Activated CD8-positive, alpha-beta memory T cell treated with anti-CD3 and anti-CD28 coated beads for 1 hour (primary cell): ENCODE measurements around the gene DHCR24.

Experiments used
- DNase-seq, 2 donors: peaks; one replicate each; pipeline ENCODE4 v3.0.0-alpha.2; 2020; ENCODE audit warnings: low read depth in 1 of 2; ENCODE audit errors: extremely low read depth in 1 of 2

Gene DHCR24

GRCh38 chr1:54846716-54847284 is 40.2 kb downstream of the DHCR24 start:
- no peak for DNase-seq

DNA sequence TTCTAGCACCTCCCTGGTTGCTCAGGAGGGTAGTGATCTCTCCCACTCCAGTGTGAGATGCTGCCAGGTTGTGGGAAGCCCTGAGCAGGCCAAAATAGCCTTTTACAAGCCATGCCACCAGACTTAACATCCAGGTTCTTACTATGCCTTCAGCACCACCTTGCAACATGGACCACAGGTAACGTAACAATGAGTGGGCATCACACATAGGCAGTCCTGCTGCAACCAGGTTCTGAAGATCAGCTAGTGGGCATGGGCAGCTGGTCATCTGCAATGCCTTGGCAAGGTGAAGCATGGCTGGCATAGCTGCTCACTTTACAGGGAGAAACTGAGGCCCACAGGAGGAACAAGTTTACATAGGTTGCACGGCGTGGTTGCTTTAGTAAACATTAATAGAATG is 40.7 kb downstream of the DHCR24 start:
- no peak for DNase-seq

- DNase-seq: no peak
Measured at GRCh38 chr1:54845772-54846171, 41.2 kb downstream of the DHCR24 start.

DNA sequence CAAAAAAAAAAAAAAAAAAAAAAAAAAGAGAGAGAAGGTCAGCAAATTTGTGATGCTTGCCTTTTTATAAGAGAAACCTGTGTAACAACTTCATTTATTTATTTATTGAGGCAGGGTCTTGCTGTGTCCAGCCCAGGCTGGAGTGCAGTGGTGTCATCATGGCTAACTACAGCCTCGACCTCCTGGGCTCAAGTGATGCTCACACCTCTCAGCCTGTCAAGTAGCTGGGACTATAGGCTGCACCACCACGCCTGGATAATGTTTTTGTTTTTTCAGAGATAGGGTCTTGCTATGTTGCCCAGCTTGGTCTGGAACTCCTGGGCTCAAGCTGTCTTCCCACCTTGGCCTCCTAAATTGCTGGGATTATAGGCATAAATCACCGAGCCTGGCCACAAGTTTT is 42.4 kb downstream of the DHCR24 start:
- no peak for DNase-seq

DNA sequence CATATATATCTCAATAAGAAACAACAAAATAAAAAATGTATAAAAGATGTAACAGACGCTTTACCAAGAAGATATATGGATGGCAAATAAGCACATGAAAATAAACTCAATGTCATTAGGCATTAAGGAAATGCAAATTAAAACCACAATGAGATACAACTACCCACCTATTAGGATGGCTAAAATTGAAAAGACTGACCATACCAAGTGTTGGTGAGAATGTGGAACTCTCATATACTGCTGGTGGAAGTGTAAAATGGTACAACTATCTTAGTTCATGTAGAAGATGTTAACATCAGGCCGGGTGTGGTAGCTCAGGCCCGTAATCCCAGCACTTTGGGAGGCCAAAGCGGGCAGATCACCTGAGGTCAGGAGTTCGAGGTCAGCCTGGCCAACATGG is 43.5 kb downstream of the DHCR24 start:
- DNase-seq: no peak

GRCh38 chr1:54842963-54843362 is 44.0 kb downstream of the DHCR24 start:
- no peak for DNase-seq

DNA sequence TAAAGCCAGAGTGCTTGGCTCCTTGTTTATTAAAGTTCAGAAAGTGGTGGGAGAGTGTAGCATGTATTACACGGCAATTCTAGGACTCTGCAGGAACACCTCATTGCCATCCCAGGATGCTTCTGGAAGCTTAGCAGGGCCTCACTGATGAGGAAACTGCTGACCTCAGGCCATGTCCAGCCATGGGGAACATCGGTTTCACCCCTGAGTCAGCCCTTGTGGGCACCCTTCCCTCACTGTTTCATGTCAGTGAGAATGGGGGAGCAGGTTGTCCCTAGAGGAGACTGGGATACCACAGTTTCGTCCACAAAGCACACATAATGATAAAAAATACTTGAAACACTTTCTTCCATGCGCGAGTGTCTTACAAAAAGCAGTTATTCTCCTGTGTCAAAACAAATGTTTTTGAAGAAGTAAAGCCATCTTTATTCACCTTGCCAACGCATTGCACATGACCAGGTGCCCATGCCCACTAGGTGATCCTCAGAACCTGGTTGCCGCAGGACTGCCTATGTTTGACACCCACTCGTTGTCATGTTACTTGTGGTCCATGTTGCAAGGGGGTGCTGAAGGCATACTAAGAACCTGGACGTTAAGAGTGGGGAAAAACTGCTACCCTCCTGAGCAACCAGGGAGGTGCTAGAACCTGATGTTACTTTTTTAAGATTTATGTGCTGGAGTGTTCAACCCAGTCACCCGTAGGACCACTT is 44.6 kb downstream of the DHCR24 start:
- DNase-seq: no peak

GRCh38 chr1:54839824-54840223 is 47.2 kb downstream of the DHCR24 start:
- no peak for DNase-seq

DNA sequence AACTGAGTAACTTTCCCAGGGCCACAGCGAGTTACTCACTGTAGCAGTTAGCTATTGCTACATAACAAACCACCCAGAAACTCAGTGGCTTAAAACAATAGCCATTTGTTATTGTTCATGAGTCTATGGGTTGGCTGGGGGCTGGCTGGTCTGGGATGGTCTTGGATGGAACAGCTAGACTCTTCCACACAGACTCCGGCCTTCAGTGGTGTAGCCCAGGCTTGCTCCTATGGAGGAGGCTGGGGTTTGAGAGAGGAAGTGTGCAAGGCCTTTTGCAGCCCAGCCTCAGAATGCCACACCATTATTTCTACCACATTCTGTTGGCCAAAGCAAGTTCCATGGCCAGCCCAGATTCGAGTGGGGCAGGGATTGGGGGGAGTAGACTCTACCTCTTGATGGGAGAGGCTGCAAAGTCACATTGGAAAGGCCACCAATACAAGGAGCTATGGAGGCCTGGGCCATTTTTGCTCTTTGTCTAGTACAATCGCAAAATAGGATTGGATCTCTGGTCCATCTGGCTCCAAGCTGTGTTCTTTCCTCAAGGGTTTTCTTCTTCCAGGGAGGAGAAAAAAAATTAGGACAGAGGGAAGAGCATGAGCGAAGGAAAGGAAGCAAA is 48.3 kb downstream of the DHCR24 start:
- DNase-seq: no peak

DNA sequence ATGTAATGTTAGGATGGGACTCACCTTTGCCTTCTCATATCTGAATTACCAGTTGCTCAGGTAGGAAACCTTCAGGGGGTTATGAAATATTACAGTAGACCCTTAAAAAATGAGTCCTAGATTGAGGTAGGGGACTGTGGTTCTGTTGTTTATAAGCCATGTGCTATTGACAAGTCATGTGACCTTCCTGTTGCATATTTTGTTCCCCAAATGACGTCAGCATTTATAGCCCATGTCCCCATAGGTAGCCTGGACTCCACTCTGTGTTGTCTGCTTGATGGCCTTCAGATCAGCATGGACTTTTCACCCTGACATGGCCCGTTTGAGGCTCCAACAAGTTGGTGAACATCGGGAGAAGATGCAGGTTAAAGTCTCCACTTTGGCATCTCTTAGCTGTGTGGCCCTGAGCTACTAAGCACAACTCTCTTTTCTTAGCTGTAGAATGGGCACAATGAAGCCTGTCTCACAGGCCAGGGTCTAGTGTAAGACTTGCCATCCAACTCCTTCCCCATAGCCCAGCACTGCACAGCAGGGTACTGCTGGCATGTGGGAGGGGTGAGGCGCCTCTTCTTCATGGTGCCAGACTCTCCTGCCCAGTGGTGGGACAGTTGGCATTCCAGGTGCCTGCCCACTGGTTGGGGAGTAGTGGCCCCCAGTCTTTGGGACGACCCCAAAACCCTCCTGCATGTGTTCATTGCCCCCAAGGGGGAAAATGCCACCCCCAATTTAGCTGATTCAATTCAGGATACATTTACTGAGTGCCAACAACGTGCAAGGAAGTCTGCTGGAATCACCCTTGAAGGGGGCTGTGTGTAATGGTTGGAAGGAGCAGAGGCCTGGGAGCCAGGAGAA is 49.8 kb downstream of the DHCR24 start:
- DNase-seq: no peak

DNA sequence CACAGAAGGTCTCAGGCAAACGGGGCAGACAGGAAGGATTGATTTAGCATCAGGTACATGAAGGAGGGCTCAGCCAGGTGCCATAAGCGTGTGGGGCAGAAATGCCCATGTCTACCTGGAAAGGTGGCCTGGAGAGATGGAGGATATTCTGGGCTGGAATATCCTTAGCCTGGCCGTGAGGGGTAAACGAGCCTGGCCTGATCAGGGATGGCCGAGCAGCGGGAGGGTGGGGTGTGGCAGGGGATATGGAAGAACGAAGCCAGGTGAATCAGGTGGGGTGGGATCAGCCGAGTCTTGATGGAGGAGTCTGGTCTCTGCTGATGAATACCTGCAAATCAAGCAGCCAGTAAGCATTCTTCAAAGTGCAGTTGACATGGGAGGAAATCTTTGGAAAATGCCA is 50.4 kb downstream of the DHCR24 start:
- DNase-seq: no peak

- DNase-seq: no peak
Measured at GRCh38 chr1:54835970-54836369, 51.0 kb downstream of the DHCR24 start.

DNA sequence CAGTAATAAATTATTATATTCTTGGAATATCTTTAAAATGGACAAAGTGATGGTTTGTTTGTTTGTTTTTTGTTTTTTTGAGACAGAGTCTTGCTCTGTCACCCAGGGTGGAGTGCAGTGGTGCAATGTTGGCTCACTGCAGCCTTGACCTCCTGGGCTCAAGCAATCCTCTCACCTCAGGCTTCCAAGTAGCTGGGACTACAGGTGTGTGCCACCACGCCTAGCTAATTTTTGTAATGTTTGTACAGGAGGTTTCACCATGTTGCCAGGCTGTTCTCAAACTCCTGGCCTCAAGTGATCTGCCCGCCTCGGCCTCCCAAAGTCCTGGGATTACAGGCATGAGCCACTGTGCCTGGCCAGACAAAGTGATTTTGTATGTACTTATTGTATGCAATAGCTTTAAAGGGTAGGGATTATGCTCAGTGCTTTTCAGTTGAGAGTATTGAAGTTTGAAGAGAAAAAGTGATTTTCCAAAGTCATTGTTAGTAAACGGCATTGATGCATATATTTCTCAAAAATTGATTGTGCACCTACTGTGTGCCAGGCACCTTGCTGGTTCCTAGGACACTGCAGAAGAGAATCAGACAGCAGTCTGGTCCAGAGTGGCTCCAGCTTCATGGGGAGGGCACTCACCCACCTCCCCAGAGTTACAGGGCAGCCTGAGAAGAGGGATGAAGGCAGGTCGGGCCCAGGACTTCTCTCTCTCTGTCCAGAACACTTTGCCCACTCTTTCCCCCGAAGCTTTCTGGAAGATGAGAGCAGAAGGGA is 51.7 kb downstream of the DHCR24 start:
- DNase-seq: no peak

GRCh38 chr1:54834007-54834541 is 52.9 kb downstream of the DHCR24 start:
- no peak for DNase-seq

DNA sequence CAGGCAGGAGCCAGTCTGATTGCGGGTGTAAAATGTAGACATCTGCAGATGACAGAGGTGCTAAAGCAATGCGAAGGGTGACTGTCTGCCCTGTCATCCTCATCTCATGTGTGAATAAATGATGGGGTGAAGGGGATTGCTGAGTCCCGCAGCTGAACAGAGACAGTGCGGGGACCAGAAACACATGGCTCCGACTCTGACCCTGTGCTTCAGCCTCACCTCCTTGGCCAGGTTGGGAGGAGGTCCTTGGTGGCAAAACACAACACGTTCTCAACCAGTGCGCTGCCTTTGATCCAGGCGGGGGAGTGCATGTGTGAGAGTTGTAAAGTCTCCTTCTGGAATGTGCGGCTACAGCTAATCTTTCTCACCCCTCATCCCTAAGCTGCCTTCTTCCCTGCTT is 53.9 kb downstream of the DHCR24 start:
- DNase-seq: no peak

GRCh38 chr1:54826226-54826816 is 60.7 kb downstream of the DHCR24 start:
- DNase-seq: no peak

- DNase-seq: no peak
Measured at GRCh38 chr1:54825696-54826095, 61.3 kb downstream of the DHCR24 start.

DNA sequence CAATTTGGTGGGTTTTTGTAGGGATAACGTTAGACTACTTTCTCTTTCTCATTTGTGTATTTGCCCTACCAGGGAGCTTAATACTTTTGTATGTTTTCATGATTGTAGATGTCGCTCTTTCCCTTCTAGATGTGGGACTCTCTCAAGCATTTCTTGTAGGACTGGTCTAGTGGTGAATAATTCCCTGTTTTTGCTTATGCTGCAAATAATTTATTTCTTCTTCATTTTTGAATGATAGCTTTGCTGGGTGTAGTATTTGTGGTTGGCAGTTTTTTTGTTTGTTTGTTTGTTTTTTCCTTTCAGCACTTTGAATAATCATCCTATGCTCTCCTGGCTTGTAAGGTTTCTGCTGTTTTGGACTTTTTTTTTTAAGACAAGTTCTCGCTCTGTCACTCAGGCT is 63.3 kb downstream of the DHCR24 start:
- no peak for DNase-seq

DNA sequence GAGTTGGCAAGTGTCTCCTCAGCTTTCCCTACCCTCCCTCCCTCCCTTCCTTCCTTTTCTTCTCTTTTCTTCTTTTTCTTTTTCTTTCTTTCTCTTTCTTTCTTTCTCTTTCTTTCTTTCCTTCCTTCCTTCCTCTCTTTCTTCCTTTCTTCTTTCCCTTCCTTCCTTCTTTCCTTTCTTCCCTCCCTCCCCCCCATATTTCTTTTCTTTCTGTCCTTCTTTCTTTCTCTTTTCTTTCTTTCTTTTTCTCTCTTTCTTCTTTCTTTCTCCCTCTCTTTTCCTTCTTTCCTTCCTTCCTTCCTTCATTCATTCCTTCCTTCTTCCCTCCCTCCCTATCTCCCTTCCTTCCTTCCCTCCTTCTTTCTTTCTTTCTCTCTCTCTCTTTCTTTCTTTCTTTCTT is 67.3 kb downstream of the DHCR24 start:
- no peak for DNase-seq

DNA sequence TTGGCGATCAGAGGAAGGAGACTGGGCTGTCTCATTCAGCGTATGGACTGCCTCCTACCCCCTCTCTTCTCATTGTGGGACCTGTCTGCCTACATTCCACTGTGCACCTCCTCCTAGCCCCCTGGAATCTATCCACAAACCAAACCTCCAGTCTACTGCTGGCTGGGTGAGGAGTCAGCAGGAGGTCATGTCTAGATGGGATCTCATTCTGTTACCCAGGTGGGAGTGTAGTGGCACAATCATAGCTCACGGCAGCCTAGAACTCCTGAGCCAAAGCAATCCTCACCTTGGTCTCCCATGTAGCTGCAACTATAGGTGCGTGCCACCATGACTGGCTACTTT is 67.8 kb downstream of the DHCR24 start:
- no peak for DNase-seq
